HL-60 (cell line): Measurements from ENCODE around the gene VWA8.
"Not testable (repeated sequence)": the region's sequence is repeated elsewhere in the genome, so short reads cannot be mapped to it uniquely, and the experiment has no call there.

Experiments used
- DNase-seq, 2 experiments: peaks; one replicate each; pipeline ENCODE4 v3.0.0-alpha.2; 2010 to 2020; ENCODE audit warnings: low read depth in 1 of 2, low spot score in 1 of 2
- H3K27ac ChIP-seq: fragments of 250-450 bp; sonication (Bioruptor Pico); replicated peaks from 2 replicates; pipeline ENCODE4 v1.5.1; 2020; ENCODE audit warnings: mild to moderate bottlenecking, moderate library complexity
- H3K27me3 ChIP-seq: fragments of 250-450 bp; sonication (Bioruptor Pico); 2 replicates; pipeline ENCODE4 v1.5.1; 2021; ENCODE audit warnings: mild to moderate bottlenecking, moderate library complexity; ENCODE audit not compliant: insufficient read depth, poor library complexity, severe bottlenecking
- H3K4me3 ChIP-seq: replicated peaks from 2 replicates; pipeline ENCODE4 v1.5.1; 2011; ENCODE audit warnings: mild to moderate bottlenecking, control low read depth, low read length; ENCODE audit not compliant: insufficient read depth
- CTCF ChIP-seq: IDR thresholded peaks from one replicate; pipeline ENCODE4 v1.5.1; 2011; ENCODE audit warnings: low read length, control low read depth, inconsistent platforms; ENCODE audit not compliant: insufficient read depth
- GABPA ChIP-seq: IDR thresholded peaks from 2 replicates; pipeline ENCODE4 v1.6.1; 2012; ENCODE audit warnings: low read depth
- POLR2AphosphoS5 ChIP-seq: IDR thresholded peaks from 2 replicates; pipeline ENCODE4 v1.6.1; 2012; ENCODE audit warnings: low read depth
- REST ChIP-seq: IDR thresholded peaks from 2 replicates; pipeline ENCODE4 v1.6.1; 2012; ENCODE audit warnings: low read depth; ENCODE audit not compliant: insufficient replicate concordance
- SPI1 ChIP-seq: IDR thresholded peaks from 2 replicates; pipeline ENCODE4 v1.6.1; 2012; ENCODE audit warnings: low read depth, mild to moderate bottlenecking, borderline replicate concordance

Gene VWA8

GRCh38 chr13:41648314-41648935 lies 312.5 kb downstream of the VWA8 start:
- H3K4me3 ChIP-seq: no peak overlapping the region
- no peak overlapping the region for H3K27ac ChIP-seq
- no peaks in the 10 kb centered on the region for H3K27me3 ChIP-seq
- TF ChIP-seq SPI1 (no peak), REST (no peak), CTCF (no peak), GABPA (no peak), POLR2AphosphoS5 (no peak)
- DNase-seq: no peak

- H3K27me3 ChIP-seq, DNase-seq, H3K4me3 ChIP-seq, H3K27ac ChIP-seq: not testable (repeated sequence)
These were observed 313.1 kb downstream of the VWA8 start for GRCh38 chr13:41647699-41648313.

GRCh38 chr13:41645331-41645730 lies 315.6 kb downstream of the VWA8 start:
- H3K27me3 ChIP-seq: no peaks in the 10 kb centered on the region
- TF ChIP-seq CTCF (no peak), REST (no peak), GABPA (no peak), POLR2AphosphoS5 (no peak)
- no peak overlapping the region for H3K27ac ChIP-seq
- no peak for DNase-seq
- H3K4me3 ChIP-seq: no peak overlapping the region

GRCh38 chr13:41644742-41645141 lies 316.2 kb downstream of the VWA8 start:
- no peaks in the 10 kb centered on the region for H3K27me3 ChIP-seq
- no peak overlapping the region for H3K4me3 ChIP-seq
- TF ChIP-seq POLR2AphosphoS5 (no peak), SPI1 (no peak), CTCF (no peak), GABPA (no peak), REST (no peak)
- no peak overlapping the region for H3K27ac ChIP-seq
- no peak for DNase-seq
